GM19351 (cell line): ENCODE measurements around the gene HOPX.
"Not testable (repeated sequence)": the region's sequence is repeated elsewhere in the genome, so short reads cannot be mapped to it uniquely, and the experiment has no call there.

Experiments used
- ATAC-seq: cut with Tn5 transposase; IDR thresholded peaks from one replicate; pipeline ENCODE4 v1.9.1; 2021; ENCODE audit warnings: mild to moderate bottlenecking, moderate library complexity; ENCODE audit not compliant: unreplicated experiment

HOPX gene

DNA sequence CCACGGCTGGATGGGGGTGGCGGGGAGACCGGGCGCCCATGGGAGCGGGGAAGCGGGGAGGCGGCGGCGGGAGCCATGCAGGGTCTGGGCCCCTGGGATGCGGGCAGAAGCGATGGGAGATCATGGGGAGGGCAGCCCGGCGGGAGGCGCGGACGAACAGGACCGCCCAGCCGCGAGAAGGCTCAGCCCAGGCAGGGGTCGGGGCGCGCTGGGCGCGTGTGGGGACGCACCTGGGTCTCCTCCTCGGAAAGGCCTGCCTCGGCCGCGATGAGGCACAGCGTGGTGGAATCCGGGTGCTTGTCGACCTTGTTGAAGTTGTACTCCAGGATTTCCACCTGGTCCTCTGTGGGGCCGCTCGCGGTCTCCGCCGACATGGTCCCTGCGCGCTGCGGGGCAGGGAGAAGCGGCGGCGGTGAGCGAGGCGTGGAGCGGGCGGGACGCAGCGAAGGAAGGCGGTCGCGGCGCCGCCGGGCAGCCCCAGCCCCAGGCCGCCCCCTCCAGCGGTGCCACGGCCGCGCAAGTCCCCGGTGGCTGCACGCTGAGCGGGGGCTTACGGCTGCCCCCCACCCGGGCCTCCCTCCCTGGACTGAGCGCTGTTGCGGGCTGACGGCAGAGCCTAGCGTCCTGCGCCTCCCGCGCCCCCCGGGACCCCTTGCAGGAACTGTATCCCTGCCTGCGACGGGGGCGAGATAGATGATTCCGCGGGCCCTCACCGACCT, 25.3 kb downstream of the HOPX start:
- peak; percentile 40 for ATAC-seq

DNA sequence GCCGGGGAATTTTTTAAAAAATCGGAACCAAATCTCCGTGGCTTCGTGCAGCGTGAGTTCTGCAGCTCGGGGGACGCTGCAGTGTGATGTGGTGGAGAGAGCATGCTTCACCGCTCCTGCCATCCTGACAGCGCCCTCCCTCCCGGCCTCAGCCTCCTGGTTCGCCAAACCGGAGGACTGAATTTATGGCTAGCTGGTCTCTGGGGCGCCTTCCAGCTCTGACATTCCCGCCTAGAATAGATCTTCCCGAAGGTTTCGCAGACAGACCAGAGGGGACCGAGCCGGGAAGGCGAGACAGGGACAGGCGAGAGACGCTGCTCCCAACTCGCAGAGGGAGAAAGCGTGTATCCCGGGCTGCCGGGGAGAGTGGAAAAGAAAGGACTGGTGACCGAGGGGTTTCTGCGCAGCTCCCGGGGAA, 25.9 kb downstream of the HOPX start:
- ATAC-seq, result no peak

DNA sequence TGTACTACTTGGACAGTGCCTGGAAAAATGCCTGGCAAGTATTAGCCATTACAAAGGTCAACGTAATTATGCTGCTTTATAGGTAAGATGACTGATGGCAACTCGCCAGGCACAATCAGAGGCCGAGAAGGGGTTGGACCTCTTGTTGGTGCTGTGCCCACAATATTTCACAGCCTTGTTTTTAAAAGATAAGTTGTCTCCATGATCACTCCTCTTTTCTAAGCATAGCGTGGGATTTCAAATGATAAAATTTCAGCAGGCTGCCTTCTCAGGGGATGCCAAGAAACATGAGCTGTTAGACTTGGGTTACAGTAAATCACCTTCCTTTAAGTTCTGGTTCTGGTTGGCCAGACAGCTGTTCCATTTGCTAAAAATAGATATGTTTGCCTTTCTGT, 26.9 kb downstream of the HOPX start:
- ATAC-seq, result no peak

DNA sequence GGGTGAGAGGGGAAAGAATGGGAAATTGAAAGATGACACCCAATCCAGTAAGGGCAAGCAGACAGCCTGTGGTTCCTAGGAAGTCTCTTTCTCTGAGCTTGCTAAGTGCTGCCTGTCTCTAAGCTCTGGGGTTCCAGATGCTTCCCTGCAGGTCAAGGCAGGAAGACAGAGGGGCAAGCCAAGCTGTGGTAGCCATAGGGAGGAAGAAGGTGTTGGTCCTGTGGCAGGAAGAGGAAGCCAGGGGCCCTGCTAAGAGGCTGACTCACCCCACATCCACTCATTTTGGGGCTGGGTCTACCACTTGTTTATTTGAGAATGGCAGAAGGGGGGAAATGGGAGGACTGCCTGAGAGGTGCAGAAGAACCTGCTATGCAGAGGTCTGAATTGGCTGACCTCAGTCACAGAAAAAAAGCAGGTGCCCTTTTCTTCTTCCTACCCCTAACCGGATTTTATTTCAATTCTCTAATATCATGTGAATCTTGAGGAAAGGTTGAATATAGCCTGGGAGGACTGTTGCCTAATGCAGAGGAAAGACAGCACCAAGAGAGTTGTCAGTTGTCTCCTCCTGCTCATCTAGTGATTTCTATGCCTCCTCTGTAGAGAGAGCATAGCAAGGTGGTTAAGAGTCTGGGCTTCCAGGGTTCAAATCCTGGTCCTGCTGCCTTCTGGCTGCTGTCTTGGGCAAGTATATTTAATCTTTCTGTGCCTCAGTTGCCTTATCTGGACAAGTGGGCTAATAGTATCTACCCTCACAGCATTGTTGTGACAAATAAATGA, 27.4 kb downstream of the HOPX start:
- no peak for ATAC-seq

DNA sequence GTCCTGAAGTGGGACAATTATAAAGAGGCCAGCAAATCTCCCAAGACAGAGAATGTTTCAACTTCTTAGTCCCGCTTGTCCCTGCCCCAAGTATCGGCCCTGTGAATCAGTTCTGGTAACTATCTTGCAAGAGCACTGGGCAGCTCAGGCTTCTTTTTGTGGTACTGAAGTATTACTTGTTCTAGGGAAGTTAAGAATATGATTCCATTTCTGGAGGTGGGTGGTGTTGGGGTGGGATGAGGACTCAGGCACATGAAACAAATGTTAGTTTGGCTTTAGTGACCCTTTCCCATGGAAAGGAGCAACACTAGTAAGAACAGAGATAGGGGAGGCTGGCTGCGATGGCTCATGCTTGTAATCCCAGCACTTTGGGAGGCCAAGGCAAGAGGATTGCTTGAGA, 28.9 kb downstream of the HOPX start:
- no peak for ATAC-seq

DNA sequence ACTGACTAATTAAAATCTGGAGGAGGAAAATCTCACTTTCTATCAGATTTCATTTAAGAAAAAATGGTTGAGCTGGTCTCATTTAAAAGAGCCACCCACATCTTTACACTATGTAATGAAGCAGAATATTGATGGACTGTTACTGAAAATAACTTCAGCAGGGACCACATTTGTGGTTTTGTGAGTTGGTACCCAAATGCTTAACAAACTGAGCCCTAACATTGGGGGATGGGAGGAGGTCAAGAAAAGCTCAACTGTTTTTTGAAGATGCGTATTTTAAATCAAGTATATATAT, 30.1 kb downstream of the HOPX start:
- no peak for ATAC-seq

DNA sequence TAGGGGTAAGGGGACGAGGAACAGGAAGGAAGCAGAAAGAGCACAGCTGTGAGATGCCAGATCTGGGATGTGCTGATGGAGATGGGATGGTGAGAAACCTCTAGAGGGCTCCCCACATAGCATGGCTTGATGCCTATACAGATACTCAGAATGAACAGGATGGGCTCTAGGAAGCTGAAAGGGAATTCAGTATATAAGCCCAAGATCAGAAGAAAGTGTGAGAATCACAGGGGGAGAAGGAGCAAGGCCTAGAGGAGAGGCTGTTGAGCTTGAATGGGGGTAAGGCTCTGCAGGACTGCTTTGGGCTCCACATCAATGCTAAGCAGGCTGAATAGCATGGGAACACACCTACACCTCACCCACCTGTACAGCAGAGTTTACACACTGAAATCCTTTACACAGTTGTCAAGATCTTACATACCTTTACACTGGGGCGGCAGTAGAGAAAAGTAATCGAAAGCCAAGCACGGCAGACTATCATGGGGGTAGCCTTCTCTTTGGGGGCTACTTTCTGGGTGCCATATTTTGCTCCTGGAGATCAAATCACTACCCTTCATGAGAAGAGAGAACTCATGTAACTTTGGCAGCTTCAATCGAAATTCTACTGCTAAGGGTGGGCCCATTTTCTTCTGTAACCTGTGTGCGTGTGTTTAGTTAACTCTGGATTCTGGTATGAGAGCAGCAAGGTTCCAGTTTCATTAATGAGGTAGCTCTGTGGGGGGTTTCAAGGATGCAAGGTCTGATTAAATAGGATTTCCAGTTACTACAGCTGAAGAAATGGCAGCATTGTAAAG, 30.6 kb downstream of the HOPX start:
- ATAC-seq, result no peak

DNA sequence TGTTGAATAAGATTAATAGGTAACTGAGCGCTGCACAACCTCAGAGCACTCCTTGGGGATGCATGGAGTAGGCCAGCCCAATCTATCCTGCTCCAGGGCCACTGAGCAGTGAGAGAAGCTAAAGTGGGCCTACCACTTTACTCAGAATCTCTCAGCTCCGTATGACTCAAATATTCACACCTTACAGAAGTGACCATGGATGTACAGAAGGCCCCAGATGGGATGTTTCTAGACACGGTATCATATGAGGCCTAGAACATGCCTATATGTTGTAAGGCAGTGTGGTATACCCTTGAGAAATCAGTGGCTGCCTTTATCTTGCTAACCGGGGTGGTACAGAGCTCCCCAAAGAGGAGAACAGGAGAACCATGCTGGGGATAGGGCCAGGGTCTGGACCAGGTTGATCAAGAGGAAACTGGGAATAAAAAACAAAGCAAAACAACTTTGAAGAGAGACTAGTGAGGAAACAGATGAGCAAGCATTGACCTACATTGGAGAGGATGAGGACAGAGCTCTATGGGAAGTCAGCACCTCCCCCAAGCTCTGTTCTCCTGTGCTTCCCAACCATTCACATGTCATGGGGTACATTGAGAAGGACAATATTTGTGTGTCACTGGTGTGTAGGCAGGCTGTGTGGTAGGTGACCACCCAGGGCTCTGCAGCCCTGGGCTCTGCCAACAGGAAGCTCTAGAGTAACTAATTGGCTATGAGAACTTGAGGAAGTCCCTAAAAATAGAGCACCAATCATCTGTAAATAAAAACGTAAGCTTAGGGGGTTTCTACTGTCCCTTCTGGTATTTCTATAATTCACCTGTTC, 31.4 kb downstream of the HOPX start:
- no peak for ATAC-seq

DNA sequence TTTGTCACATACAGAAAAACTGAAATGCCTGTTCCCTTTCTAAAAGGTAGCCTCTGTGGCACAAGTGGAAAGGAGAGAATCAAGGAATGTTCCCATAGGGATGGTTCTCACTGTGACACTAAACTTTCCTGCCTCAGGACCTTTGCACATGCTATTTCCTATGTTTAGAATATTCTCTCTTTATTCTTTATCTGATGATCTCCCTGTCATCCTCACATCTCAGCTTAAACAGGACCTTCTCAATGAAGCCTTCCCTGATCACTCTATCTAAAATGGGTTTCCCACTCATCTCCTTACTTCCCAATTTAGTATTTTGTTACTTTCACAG, 32.3 kb downstream of the HOPX start:
- ATAC-seq, result no peak

DNA sequence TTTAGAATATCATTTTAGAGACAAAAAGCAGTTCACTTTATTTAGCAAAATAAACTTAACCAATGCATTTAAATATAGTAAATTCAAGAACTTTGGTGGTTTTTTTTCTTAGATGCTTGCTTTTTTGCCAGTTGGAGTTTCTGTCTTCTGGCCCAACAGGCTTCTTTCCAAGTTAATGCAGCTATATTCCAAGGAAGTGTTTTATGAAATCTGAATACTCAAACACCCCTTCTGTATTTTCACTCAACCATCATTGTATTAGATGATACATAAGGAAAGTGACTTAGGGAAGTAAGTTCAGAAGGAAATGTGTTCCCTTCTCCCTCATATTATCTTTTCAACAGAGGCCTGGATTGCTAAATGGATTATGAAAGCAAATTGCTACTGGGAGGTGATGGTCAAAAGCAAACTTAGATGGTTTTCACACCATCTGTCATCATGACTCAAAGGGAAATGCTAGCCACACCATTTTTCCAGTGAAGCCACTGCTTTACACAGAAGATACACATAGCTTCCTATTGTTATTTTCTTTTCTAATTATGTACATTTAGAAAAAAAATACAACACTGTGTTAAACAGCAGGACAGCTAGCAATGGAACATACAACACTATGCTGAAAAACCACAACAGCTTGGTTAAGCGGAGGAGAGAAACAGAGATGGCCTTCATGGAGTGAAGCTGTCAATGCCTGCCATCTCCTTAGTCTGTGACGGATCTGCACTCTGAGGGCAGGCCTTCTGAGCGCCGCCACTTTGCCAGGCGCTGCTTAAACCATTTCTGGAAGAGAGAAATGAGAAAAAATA, 32.9 kb downstream of the HOPX start:
- ATAC-seq, result no peak

DNA sequence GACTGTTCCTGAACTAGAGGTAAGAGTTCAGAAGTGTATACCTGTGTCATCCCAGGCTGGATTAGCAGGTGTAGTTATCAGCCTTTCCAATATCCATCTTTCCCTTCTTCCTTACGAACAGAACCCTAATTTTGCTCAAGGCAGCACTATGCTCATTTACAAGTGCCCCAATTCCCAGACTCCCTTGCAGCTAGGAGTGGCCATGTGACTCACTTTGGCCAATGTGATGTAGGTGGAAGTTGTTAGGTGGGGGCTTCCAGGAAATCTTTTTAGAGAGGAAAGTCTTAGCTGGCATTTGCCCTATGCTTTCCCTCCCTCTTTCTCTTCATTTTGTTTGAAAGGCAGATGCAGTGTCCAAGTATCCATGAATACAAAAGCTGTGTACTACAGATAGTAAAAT, 34.8 kb downstream of the HOPX start:
- no peak for ATAC-seq

DNA sequence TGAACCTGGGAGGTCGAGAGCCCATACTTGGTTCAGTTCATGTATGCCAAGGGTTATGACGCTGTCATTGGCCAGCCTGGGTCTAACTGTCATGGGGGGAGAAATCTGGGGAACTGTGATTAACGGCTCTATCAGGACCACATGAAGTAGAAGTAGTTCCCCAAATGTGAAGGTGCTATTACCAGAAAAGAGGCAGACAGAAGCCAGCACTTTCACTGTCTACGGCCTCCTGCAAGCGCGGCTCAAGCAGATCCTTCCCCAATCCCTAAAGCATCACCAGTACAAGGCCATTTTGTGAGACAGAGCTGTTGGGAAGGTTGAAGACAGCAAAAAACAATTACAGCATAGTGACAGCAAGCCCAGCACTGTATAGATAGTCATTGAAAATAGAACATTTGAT, 37.5 kb downstream of the HOPX start:
- no peak for ATAC-seq

DNA sequence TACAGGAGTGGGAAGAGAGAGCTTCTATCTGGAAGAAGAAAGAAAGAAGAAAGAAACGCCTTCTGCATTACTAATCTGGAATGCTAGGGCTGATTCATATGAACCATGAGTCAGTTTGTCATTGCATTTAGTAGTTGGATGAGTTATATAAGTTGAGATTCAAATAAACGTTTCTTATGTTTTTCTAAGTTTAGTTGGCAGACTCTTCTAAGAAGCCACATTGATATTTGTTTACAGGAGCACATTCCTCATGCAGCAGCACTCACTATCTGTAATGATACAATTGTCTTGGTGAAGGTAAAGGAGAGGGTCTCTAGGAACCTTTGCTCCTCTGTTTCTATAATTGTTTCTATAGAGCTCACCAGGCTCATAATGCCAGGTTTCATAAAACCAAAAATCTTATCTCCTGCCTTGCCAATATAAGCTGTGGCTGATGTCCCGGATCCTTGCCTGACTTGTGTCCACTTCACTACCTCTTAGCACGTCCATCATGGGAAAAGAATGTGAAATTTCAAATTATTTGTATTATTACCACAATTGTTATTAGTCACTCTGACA, 39.5 kb downstream of the HOPX start:
- ATAC-seq, result peak; percentile 42

DNA sequence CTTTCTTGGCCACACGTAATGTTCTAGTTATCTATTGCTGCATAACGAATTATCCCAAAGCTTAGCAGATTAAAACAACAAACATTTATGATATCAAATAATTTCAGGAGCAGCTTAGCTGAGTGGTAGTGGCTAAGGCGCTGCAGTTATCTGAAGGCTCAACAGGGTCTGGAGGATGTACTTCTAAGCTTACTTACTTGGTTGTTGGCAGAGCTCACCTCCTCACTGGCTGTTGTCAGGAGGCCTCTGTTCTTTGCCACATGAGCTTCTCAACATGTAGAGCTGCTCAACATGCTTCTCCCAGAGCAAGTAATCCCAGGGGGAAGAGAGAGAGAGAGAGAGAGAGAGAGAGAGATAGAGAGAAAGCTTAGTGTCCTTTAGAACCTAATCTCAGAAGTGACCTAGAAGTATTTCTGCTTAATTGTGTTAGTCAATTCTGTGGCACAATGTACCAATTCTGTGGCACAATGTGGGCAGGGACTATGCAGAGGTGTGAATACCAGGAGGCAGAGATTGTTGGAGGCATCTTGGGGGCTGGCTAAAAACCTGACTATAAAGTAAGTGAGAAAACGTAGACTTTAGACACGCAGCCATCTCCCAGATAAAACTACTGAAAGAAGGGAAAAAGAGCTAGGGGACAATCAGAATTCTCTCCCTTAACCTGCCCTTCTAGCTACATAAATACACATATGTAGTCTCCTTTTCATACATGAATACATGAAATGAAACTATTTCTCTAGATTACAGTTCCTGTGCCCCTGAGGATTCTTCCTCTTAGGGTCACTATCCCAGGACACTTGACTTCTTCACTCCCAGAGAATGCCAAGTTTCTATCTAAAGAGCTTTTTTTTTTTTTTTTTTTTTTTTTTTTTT, 40.2 kb downstream of the HOPX start:
- ATAC-seq, result no peak

DNA sequence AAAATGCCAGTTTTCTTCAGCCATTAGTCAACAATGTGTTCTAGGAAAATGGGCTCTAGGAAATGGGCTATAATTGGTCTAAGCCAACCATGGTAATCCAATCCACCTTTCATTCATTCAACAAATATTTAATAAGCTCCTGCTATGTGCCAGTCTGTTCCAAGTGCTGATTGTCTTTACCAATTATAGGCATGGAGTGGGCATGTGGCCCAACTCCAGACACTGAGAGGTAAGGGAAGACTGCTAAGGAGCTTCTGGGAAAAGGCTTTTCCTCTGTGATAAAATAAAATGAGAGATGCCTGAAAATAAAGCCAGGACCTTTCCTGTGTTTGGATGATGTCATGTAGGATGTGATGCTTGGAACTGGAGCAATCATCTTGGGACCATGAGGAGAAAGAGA, 43.3 kb downstream of the HOPX start:
- ATAC-seq, result no peak

DNA sequence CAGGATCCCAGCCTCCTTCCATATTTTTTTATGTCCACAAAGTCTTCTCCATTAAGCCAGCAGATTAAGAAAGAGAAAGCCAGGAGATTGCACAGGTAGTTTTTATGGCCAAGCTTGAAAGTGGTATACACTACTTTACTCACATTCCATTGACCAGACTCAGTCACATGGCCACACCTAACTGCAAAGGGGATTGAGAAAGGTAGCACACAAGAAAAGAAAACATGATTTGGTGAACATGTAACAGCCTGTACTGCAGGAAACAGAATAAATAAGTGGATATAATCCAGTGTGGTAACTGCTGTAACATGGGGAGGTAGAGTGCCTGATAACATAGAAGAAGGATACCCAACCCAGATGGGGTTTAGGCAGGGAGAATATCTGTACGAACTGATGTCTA, 43.9 kb downstream of the HOPX start:
- no peak for ATAC-seq

DNA sequence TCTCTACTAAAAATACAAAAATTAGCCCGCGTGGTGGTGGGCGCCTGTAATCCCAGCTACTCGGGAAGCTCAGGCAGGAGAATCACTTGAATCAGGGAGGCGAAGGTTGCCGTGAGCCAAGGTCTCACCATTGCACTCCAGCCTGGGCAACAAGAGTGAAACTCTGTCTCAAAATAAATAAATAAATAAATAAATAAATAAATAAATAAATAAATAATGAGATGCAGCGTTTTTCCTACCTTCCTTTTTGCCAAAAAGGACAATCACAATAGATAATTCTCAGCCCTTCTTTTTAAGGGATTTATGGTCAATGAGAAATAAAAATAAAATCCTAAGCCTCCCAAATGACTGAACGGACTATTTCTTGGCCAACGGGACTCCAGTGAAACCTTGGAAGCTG, 46.1 kb downstream of the HOPX start:
- not testable (repeated sequence) for ATAC-seq

DNA sequence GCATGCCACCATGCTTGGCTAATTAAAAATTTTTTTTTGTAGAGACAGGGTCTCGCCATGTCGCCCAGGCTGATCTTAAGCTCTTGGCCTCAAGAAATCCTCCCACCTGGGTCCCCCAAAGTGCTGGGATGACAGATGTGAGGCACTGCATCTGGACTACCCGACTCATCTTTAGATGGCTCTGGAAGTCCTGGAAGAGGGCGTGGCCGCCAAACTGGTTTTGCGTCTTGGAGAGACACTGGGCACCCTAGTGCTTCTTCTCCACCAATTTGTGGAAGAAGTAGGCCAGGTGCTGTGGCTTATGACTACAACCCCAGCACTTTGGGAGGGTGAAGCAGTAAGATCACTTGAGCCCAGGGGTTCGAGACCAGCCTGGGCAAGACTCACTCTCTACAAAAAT, 47.6 kb downstream of the HOPX start:
- ATAC-seq, result no peak
